ENCODE data around the gene XAB2. TPM values are rescaled to one million over a fixed set of nuclear protein-coding genes. Genes with fewer than 3 reads are reported as not detected.
A peak's percentile ranks its signal among the peaks of the same experiment; 100 is the strongest.

The XAB2 gene
- total RNA-seq, 1 donor from 2014 or later: 28.1 TPM

- Histone ChIP-seq H4K20me1 (ENCODE audit: insufficient read depth, low read length) (no peaks in the 10 kb centered on the region), H3K9ac (ENCODE audit: low read length) (no peak overlapping the region), H3K36me3 (ENCODE audit: insufficient read depth, low read length) (no peaks in the 10 kb centered on the region), H3K9me3 (ENCODE audit: insufficient read depth, low read depth, low read length) (no peaks in the 10 kb centered on the region), H3K79me2 (ENCODE audit: insufficient read depth, low read length) (no peaks in the 10 kb centered on the region), H3K27ac (ENCODE audit: low read depth, low read length) (no peak overlapping the region), H3K4me2 (ENCODE audit: low read length) (peak overlapping the region; percentile 11), H2AFZ (ENCODE audit: low read depth, low read length) (peak overlapping the region; percentile 52), H3K4me1 (ENCODE audit: insufficient read depth, low read length) (no peaks in the 10 kb centered on the region), H3K27me3 (ENCODE audit: insufficient read depth, low read length) (peaks cover 9% of the 10 kb centered on the region), H3K4me3 (ENCODE audit: insufficient read depth, low read depth, low read length) (no peak overlapping the region)
- Mint-ChIP-seq H3K9me3 (ENCODE audit: unreplicated experiment) (peaks cover 12% of the 10 kb centered on the region), H3K4me1 (ENCODE audit: low read depth, unreplicated experiment) (no peaks in the 10 kb centered on the region), H3K27ac (ENCODE audit: unreplicated experiment) (no peak overlapping the region), H3K36me3 (ENCODE audit: low read depth, unreplicated experiment) (peaks cover 2% of the 10 kb centered on the region), H3K4me3 (ENCODE audit: unreplicated experiment) (no peak overlapping the region), H3K27me3 (ENCODE audit: low read depth, unreplicated experiment) (peaks cover 74% of the 10 kb centered on the region)
- DNase-seq (ENCODE audit: low read depth) (peak; percentile 22), FAIRE-seq (no peak)
- no peak for TF ChIP-seq CTCF (IDR thresholded peaks at IDR 0.05; ENCODE audit: insufficient read depth, low read depth, low read length)
- TF ChIP-seq EZH2 (IDR thresholded peaks at IDR 0.05; ENCODE audit: insufficient read depth, low read length): no peak
These were observed 45.0 kb upstream of the XAB2 start for GRCh38 chr19:7674010-7675005.

DNA sequence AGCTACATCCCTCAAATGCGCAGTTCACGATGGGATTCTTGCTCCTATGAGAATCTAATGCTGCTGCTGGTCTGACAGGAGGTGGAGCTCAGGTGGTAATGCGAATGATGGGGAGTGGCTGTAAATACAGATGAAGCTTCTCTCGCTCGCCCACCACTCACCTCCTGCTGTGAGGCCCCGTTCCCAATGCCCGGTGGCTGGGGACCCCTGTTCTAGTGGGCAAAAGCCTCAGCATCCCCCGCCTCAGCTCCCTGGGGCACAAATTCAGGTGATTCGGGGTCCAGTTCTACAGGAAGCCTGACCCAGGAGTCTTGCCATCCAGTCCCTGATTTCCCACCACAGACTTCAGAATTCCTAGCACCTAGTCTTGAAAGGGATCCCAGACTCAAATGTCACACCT is 43.2 kb upstream of the XAB2 start:
- Mint-ChIP-seq H3K36me3 (ENCODE audit: low read depth, unreplicated experiment) (peaks cover 2% of the 10 kb centered on the region), H3K4me3 (ENCODE audit: unreplicated experiment) (no peak overlapping the region), H3K27me3 (ENCODE audit: low read depth, unreplicated experiment) (peaks cover 77% of the 10 kb centered on the region), H3K4me1 (ENCODE audit: low read depth, unreplicated experiment) (no peaks in the 10 kb centered on the region), H3K9me3 (ENCODE audit: unreplicated experiment) (peaks cover 14% of the 10 kb centered on the region), H3K27ac (ENCODE audit: unreplicated experiment) (no peak overlapping the region)
- TF ChIP-seq CTCF (IDR thresholded peaks at IDR 0.05; ENCODE audit: insufficient read depth, low read depth, low read length): no peak
- no peak for TF ChIP-seq EZH2 (IDR thresholded peaks at IDR 0.05; ENCODE audit: insufficient read depth, low read length)
- Histone ChIP-seq H2AFZ (ENCODE audit: low read depth, low read length) (no peak overlapping the region), H3K36me3 (ENCODE audit: insufficient read depth, low read length) (no peaks in the 10 kb centered on the region), H3K79me2 (ENCODE audit: insufficient read depth, low read length) (no peaks in the 10 kb centered on the region), H3K4me1 (ENCODE audit: insufficient read depth, low read length) (no peaks in the 10 kb centered on the region), H3K9ac (ENCODE audit: low read length) (no peak overlapping the region), H3K9me3 (ENCODE audit: insufficient read depth, low read depth, low read length) (no peaks in the 10 kb centered on the region), H3K27ac (ENCODE audit: low read depth, low read length) (no peak overlapping the region), H4K20me1 (ENCODE audit: insufficient read depth, low read length) (no peaks in the 10 kb centered on the region), H3K27me3 (ENCODE audit: insufficient read depth, low read length) (peaks cover 6% of the 10 kb centered on the region), H3K4me2 (ENCODE audit: low read length) (no peak overlapping the region), H3K4me3 (ENCODE audit: insufficient read depth, low read depth, low read length) (no peak overlapping the region)
- FAIRE-seq (no peak), DNase-seq (ENCODE audit: low read depth) (no peak)

DNA sequence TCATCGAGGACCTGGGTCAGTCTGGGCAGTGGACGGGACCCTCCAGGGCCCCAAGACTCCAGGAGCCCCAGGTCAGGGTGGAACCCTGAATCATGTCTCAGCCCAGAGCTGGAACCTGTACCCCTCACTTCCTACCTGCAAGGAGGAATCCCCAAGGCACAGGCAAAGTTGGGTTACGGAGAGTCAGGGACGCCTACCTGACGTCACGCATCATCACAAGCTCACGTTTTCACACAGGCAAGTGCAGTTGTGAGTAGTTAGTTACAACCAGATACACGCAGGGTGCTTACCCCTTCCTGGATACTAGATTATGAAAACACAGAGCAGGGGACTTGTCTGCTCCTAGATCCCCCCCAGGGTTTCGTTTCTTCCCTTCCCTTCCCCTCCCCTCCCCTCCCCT is 41.4 kb upstream of the XAB2 start:
- H3K27ac ChIP-seq (ENCODE audit: low read depth, low read length): no peak overlapping the region
- H3K36me3 ChIP-seq (ENCODE audit: insufficient read depth, low read length): no peaks in the 10 kb centered on the region
- Mint-ChIP-seq H3K36me3 (ENCODE audit: low read depth, unreplicated experiment) (peaks cover 2% of the 10 kb centered on the region), H3K4me1 (ENCODE audit: low read depth, unreplicated experiment) (no peaks in the 10 kb centered on the region), H3K27me3 (ENCODE audit: low read depth, unreplicated experiment) (peaks cover 68% of the 10 kb centered on the region), H3K4me3 (ENCODE audit: unreplicated experiment) (no peak overlapping the region), H3K9me3 (ENCODE audit: unreplicated experiment) (peaks cover 16% of the 10 kb centered on the region), H3K27ac (ENCODE audit: unreplicated experiment) (no peak overlapping the region)
- H3K4me3 ChIP-seq (ENCODE audit: insufficient read depth, low read depth, low read length): no peak overlapping the region
- DNase-seq (ENCODE audit: low read depth): no peak
- H3K9me3 ChIP-seq (ENCODE audit: insufficient read depth, low read depth, low read length): no peaks in the 10 kb centered on the region
- FAIRE-seq: no peak
- no peak for TF ChIP-seq CTCF (IDR thresholded peaks at IDR 0.05; ENCODE audit: insufficient read depth, low read depth, low read length)
- H3K79me2 ChIP-seq (ENCODE audit: insufficient read depth, low read length): no peaks in the 10 kb centered on the region
- no peaks in the 10 kb centered on the region for H3K4me1 ChIP-seq (ENCODE audit: insufficient read depth, low read length)
- no peak overlapping the region for H3K9ac ChIP-seq (ENCODE audit: low read length)
- H4K20me1 ChIP-seq (ENCODE audit: insufficient read depth, low read length): no peaks in the 10 kb centered on the region
- peaks cover 4% of the 10 kb centered on the region for H3K27me3 ChIP-seq (ENCODE audit: insufficient read depth, low read length)
- no peak overlapping the region for H3K4me2 ChIP-seq (ENCODE audit: low read length)
- no peak overlapping the region for H2AFZ ChIP-seq (ENCODE audit: low read depth, low read length)
